ENCODE results near the gene OBSCN.

DNA sequence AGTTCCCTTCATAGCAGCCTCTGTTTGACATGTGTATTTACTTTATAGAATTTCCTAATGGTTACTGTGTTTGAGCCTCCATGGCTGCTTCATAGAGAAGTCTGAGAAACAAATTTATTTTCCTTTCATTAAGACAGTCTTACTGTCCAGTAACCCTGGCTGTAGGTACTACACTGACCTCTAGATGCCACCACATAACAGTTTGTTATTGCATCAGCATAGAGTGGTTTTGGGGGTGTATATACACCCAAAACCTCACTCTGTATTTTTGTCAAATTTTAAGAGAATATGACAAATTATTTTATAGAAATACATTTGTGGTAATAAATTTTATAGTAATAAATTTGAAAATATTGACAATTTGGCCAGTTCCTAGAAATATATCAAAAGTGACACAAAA, 57.3 kb downstream of the OBSCN start:
- TF ChIP-seq, protein P1, sequence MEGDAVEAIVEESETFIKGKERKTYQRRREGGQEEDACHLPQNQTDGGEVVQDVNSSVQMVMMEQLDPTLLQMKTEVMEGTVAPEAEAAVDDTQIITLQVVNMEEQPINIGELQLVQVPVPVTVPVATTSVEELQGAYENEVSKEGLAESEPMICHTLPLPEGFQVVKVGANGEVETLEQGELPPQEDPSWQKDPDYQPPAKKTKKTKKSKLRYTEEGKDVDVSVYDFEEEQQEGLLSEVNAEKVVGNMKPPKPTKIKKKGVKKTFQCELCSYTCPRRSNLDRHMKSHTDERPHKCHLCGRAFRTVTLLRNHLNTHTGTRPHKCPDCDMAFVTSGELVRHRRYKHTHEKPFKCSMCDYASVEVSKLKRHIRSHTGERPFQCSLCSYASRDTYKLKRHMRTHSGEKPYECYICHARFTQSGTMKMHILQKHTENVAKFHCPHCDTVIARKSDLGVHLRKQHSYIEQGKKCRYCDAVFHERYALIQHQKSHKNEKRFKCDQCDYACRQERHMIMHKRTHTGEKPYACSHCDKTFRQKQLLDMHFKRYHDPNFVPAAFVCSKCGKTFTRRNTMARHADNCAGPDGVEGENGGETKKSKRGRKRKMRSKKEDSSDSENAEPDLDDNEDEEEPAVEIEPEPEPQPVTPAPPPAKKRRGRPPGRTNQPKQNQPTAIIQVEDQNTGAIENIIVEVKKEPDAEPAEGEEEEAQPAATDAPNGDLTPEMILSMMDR (conservative IDR thresholded peaks at IDR 0.05; ENCODE audit: low read length), result peak; percentile 15; the same call in 1 of the 2 replicates
- no peak for TF ChIP-seq EZH2phosphoT487 (IDR thresholded peaks at IDR 0.05; ENCODE audit: borderline replicate concordance)
